Right atrium auricular region (tissue), 2 donors: ENCODE data around the gene ESAM. TPM values are rescaled to one million over a fixed set of nuclear protein-coding genes. Genes with fewer than 3 reads are reported as not detected.

Source experiments
- DNase-seq: peaks from one replicate; pipeline ENCODE4 v3.0.0-alpha.2; 2019; ENCODE audit warnings: low spot score
- H3K27ac ChIP-seq, 2 donors: fragments of 200-600 bp; sonication (generic); 1 replicate in 1 of 2; 2 replicates in 1 of 2; pipeline ENCODE4 v1.5.1; 2016 to 2019
- H3K27me3 ChIP-seq, 2 donors: fragments of 200-600 bp; sonication (generic); one replicate each; pipeline versions ENCODE4 v1.5.1 to v1.6.0; 2017 to 2019
- H3K36me3 ChIP-seq: fragments of 200-600 bp; sonication (generic); one replicate; pipeline ENCODE4 v1.5.1; 2016
- H3K4me1 ChIP-seq, 2 donors: fragments of 200-600 bp; sonication (generic); one replicate each; pipeline versions ENCODE4 v1.5.1 to v1.6.0; 2017 to 2019
- H3K4me3 ChIP-seq, 2 donors: fragments of 200-600 bp; sonication (generic); 1 replicate in 1 of 2; 2 replicates in 1 of 2; pipeline ENCODE4 v1.5.1; 2017 to 2019; ENCODE audit warnings: mild to moderate bottlenecking in 1 of 2, moderate library complexity in 1 of 2
- H3K9me3 ChIP-seq, 2 donors: fragments of 200-600 bp; sonication (generic); one replicate each; pipeline ENCODE4 v1.5.1; 2019
- CTCF ChIP-seq, 2 donors: fragments of 200-600 bp; sonication (generic); IDR thresholded peaks; one replicate each; pipeline ENCODE4 v1.5.1; 2019; ENCODE audit warnings: antibody characterized with exemption in 2 of 2
- total RNA-seq, 2 donors: library from RNA; depleted of rRNA; stranded (reverse); fragments of >200 nt; gene quantifications; one replicate each; pipeline ENCODE4 v1.1.0, GENCODE V29; 2016

ESAM gene
- total RNA-seq, 2 donors from 2014 or later = 60.6 to 64.6 TPM

DNA sequence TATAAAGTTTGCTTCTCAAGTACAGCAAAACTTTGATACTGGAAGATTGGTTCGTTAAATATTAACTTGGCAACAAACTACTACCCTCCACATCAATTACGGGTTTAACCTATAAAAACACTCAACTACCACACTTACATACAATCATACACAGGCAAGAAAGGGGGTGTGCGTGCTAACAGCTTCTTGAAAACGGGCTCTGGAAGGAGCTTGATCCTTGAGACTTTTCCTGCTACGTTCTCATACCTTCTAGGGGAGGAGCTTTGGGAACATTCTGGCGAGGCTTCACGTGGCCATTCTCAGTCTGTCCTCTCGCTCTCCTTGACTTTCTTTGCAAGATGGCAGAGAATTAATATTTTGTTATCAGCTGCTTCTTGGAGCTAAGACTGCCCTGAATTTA is 6.8 kb upstream of the ESAM start:
- H3K36me3 ChIP-seq = peaks cover 34% of the 10 kb centered on the region
- H3K4me3 ChIP-seq = no peak overlapping the region
- H3K9me3 ChIP-seq = no peaks in the 10 kb centered on the region
- DNase-seq = no peak
- no peaks in the 10 kb centered on the region for H3K4me1 ChIP-seq
- no peak for TF ChIP-seq CTCF (IDR thresholded peaks at IDR 0.05)
- H3K27ac ChIP-seq = no peak overlapping the region
- no peaks in the 10 kb centered on the region for H3K27me3 ChIP-seq

GRCh38 chr11:124766156-124766555 is 4.1 kb upstream of the ESAM start:
- Histone ChIP-seq H3K4me3 (no peak overlapping the region), H3K27me3 (peaks cover 0 to 10% of the 10 kb centered on the region in 2 donors), H3K27ac (no peak overlapping the region), H3K36me3 (peaks cover 17% of the 10 kb centered on the region), H3K4me1 (peaks cover 0 to 21% of the 10 kb centered on the region in 2 donors), H3K9me3 (no peaks in the 10 kb centered on the region)
- DNase-seq = no peak
- TF ChIP-seq CTCF (IDR thresholded peaks at IDR 0.05) = no peak

- Histone ChIP-seq H3K4me3 (peak overlapping the region; percentile 55 to 65), H3K4me1 (peaks cover 0 to 42% of the 10 kb centered on the region in 2 donors), H3K27ac (peak overlapping the region; percentile 87 to 88), H3K36me3 (peaks cover 12% of the 10 kb centered on the region), H3K9me3 (no peaks in the 10 kb centered on the region), H3K27me3 (peaks cover 9 to 10% of the 10 kb centered on the region in 2 donors)
- peak; percentile 74 to 77 for TF ChIP-seq CTCF (IDR thresholded peaks at IDR 0.05)
- DNase-seq = no peak
Measured at GRCh38 chr11:124763156-124763947, 1.3 kb upstream of the ESAM start.

DNA sequence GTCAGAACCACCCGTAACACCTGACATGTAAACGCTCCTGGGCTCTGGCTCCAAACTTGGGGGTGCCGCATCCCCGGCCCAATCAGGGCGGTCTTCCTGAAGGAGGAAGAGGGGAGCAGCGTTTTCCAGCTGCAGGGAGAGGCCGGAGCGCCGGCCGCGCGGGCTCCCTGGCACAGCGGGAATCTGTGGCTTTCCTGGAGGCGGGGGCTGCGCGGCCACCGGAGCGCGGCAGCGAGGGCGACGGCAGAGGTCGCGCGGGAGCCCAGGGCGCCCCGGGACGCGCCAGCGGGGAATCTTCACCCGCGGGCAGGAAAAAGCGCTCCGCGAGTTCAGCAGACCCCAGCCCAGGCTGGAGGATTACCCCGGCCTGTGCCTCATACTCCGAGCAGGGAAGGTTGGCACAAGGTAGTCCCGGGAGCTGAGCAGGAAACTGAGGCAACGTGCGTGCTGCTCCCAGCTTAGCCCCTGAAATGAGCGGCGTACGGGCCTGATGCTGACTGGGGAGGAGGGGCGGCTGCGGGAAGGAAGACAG is 600 bp upstream of the ESAM start:
- Histone ChIP-seq H3K4me1 (peaks cover 0 to 48% of the 10 kb centered on the region in 2 donors), H3K36me3 (peaks cover 11% of the 10 kb centered on the region), H3K27ac (peak overlapping the region; percentile 87 to 88), H3K27me3 (peaks cover 9 to 10% of the 10 kb centered on the region in 2 donors), H3K4me3 (peak overlapping the region; percentile 55 to 65), H3K9me3 (no peaks in the 10 kb centered on the region)
- DNase-seq = no peak
- no peak for TF ChIP-seq CTCF (IDR thresholded peaks at IDR 0.05)

DNA sequence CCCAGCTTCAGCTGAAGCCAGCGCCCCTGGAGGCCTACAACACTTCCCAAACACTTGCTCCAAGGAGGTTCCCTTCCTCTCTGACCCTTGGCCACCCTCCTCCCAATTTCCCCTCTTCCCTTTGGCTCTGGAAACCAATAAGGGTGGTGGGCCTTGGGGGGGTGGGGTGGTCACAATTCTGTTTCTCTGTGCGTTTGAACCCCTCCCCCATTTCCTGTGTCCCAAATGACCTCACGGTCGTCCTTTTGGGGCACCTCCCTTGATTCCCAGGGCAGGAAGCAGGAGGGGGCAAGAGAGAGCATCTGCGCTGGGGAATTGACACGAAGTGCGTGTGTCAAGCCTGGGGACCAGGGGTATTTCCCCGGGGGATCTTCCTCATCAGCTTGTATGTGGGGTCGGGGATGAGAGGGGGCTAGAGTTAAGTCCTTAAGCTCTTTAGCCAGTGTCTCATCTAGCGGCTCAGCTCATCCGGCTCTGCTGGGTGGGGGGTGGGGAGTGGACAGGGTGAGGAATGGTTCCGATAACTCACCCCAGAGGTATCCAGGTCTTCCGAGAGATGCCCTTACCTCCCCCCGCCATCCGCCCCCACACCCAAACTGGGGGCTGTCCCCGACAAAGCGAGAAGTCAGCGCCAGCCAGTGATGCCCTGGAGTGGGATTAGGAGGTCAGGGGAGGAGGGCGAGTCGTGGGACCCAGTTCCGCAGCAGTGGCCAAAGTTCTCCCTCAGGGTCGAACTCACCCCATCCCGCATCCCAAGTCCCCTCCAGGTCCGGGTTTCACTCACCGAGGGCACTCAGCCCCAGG is 587 bp downstream of the ESAM start:
- peaks cover 0 to 58% of the 10 kb centered on the region in 2 donors for H3K4me1 ChIP-seq
- H3K27ac ChIP-seq = peak overlapping the region; percentile 87 to 88
- no peak for DNase-seq
- TF ChIP-seq CTCF (IDR thresholded peaks at IDR 0.05) = no peak
- no peaks in the 10 kb centered on the region for H3K36me3 ChIP-seq
- peaks cover 9 to 10% of the 10 kb centered on the region in 2 donors for H3K27me3 ChIP-seq
- H3K9me3 ChIP-seq = no peaks in the 10 kb centered on the region
- peak overlapping the region; percentile 55 to 65 for H3K4me3 ChIP-seq
